SK-N-SH (cell line): Measurements from ENCODE around the gene GPD1L. TPM values are rescaled to one million over a fixed set of nuclear protein-coding genes. Genes with fewer than 3 reads are reported as not detected.

Source experiments
- CTCF ChIA-PET: fragments of 300-600, 350-600 bp; formaldehyde crosslinking; extraction: SDS; loops from one replicate; lab custom pipeline; 2021; lab: Yijun Ruan, JAX
- POLR2A ChIA-PET: fragments of 350-600 bp; sonication (Branson Sonifier 250); formaldehyde crosslinking; extraction: SDS; loops from one replicate; lab custom pipeline; 2020; ENCODE audit warnings: antibody characterized with exemption, inconsistent platforms; lab: Yijun Ruan, JAX
- DNase-seq: peaks from one replicate; pipeline ENCODE4 v3.0.0; 2012
- H2AFZ ChIP-seq: fragments of 200-600 bp; sonication (generic); 2 replicates; pipeline ENCODE4 v1.8.1; 2016; ENCODE audit warnings: antibody characterized with exemption, mild to moderate bottlenecking, low read depth
- H3F3A ChIP-seq: fragments of 200-600 bp; sonication (generic); replicated peaks from 2 replicates; pipeline ENCODE3; 2016; ENCODE audit warnings: antibody characterized with exemption, mild to moderate bottlenecking; ENCODE audit not compliant: insufficient read depth
- H3K27ac ChIP-seq, 2 experiments: fragments of 200-500 bp in 1 of 2; fragments of 200-600 bp in 1 of 2; sonication (Bioruptor generic) in 1 of 2; sonication (generic), shearing (Covaris generic) in 1 of 2; 2 replicates each; pipeline versions ENCODE4 v1.5.1 to v1.6.1; 2014 to 2016; ENCODE audit warnings: low read depth in 2 of 2, inconsistent platforms in 1 of 2, low read length in 1 of 2, mild to moderate bottlenecking in 1 of 2, mixed read lengths in 1 of 2
- H3K27me3 ChIP-seq: fragments of 200-600 bp; sonication (generic), shearing (Covaris generic); 2 replicates; pipeline ENCODE4 v1.6.1; 2016; ENCODE audit warnings: mixed run types; ENCODE audit not compliant: insufficient read depth
- H3K36me3 ChIP-seq, 2 experiments: fragments of 200-500 bp in 1 of 2; fragments of 200-600 bp in 1 of 2; sonication (Bioruptor generic) in 1 of 2; sonication (generic) in 1 of 2; replicated peaks in 1 of 2; 2 replicates each; pipeline versions ENCODE3 to v1.5.1; 2014 to 2016; ENCODE audit warnings: low read length in 1 of 2, mild to moderate bottlenecking in 1 of 2; ENCODE audit not compliant: insufficient read depth in 2 of 2, control insufficient read depth in 1 of 2
- H3K4me1 ChIP-seq, 2 experiments: fragments of 200-500 bp in 1 of 2; fragments of 200-600 bp in 1 of 2; sonication (Bioruptor generic) in 1 of 2; sonication (generic), shearing (Covaris generic) in 1 of 2; 2 replicates each; pipeline versions ENCODE4 v1.5.1 to v1.6.1; 2014 to 2016; ENCODE audit warnings: low read depth in 1 of 2, low read length in 1 of 2, mixed run types in 1 of 2; ENCODE audit not compliant: insufficient read depth in 2 of 2, control insufficient read depth in 1 of 2
- H3K4me2 ChIP-seq: fragments of 200-600 bp; sonication (generic), shearing (Covaris generic); 2 replicates; pipeline ENCODE4 v1.6.1; 2017; ENCODE audit warnings: mixed run types
- H3K4me3 ChIP-seq, 2 experiments: fragments of 200-500 bp in 1 of 2; fragments of 200-600 bp in 1 of 2; sonication (Bioruptor generic) in 1 of 2; sonication (generic), shearing (Covaris generic) in 1 of 2; 2 replicates each; pipeline versions ENCODE4 v1.5.1 to v1.8.1; 2014 to 2016; ENCODE audit warnings: low read depth in 2 of 2, inconsistent platforms in 1 of 2, low read length in 1 of 2, mild to moderate bottlenecking in 1 of 2, mixed read lengths in 1 of 2, moderate library complexity in 1 of 2
- H3K79me2 ChIP-seq: fragments of 200-600 bp; sonication (generic); 2 replicates; pipeline ENCODE4 v1.8.1; 2017; ENCODE audit warnings: mild to moderate bottlenecking; ENCODE audit not compliant: insufficient read depth
- H3K9ac ChIP-seq: fragments of 200-600 bp; sonication (generic); 2 replicates; pipeline ENCODE4 v1.6.1; 2017; ENCODE audit warnings: mixed run types
- H3K9me2 ChIP-seq: fragments of 200-600 bp; sonication (generic); 2 replicates; pipeline ENCODE4 v1.6.1; 2017; ENCODE audit warnings: mixed run types
- H3K9me3 ChIP-seq: fragments of 200-600 bp; sonication (generic); 2 replicates; pipeline ENCODE4 v1.6.1; 2017; ENCODE audit warnings: mixed run types, mild to moderate bottlenecking, moderate library complexity
- H4K20me1 ChIP-seq: fragments of 200-600 bp; sonication (generic); 2 replicates; pipeline ENCODE4 v1.6.1; 2017; ENCODE audit warnings: mild to moderate bottlenecking, mixed run types; ENCODE audit not compliant: insufficient read depth
- CHD2 ChIP-seq: fragments of 150-350 bp; IDR thresholded peaks from 2 replicates; pipeline ENCODE4 v1.6.1; 2018; ENCODE audit warnings: low read length; ENCODE audit not compliant: partially characterized antibody
- EP300 ChIP-seq, 2 experiments: IDR thresholded peaks; 2 replicates each; pipeline versions ENCODE4 v1.4.0 to v1.6.1; 2012; ENCODE audit warnings: borderline replicate concordance in 1 of 2, low read depth in 1 of 2, low read length in 1 of 2
- FOSL2 ChIP-seq: IDR thresholded peaks from 2 replicates; pipeline ENCODE4 v1.4.0; 2012; ENCODE audit warnings: low read depth, mild to moderate bottlenecking, moderate library complexity, borderline replicate concordance
- MEF2A ChIP-seq: IDR thresholded peaks from 2 replicates; pipeline ENCODE4 v1.4.0; 2012; ENCODE audit warnings: low read depth, borderline replicate concordance
- MXI1 ChIP-seq: IDR thresholded peaks from 2 replicates; pipeline ENCODE4 v1.6.1; 2012; ENCODE audit warnings: mild to moderate bottlenecking, low read depth, low read length, improper control_type of control experiment
- NRF1 ChIP-seq: IDR thresholded peaks from 2 replicates; pipeline ENCODE4 v1.6.1; 2012; ENCODE audit warnings: low read depth, mild to moderate bottlenecking, low read length
- RAD21 ChIP-seq: IDR thresholded peaks from 2 replicates; pipeline ENCODE4 v1.6.1; 2012; ENCODE audit warnings: mild to moderate bottlenecking, low read length
- REST ChIP-seq: IDR thresholded peaks from 2 replicates; pipeline ENCODE4 v1.6.1; 2012; ENCODE audit warnings: mild to moderate bottlenecking, low read depth, low read length, moderate library complexity
- RXRA ChIP-seq: IDR thresholded peaks from 2 replicates; pipeline ENCODE4 v1.4.0; 2012; ENCODE audit warnings: low read depth, mild to moderate bottlenecking, borderline replicate concordance
- TCF12 ChIP-seq: IDR thresholded peaks from 2 replicates; pipeline ENCODE4 v1.4.0; 2012
- TEAD4 ChIP-seq: IDR thresholded peaks from 2 replicates; pipeline ENCODE4 v1.4.0; 2012; ENCODE audit warnings: mild to moderate bottlenecking, borderline replicate concordance; ENCODE audit not compliant: insufficient read depth
- YY1 ChIP-seq: IDR thresholded peaks from 2 replicates; pipeline ENCODE4 v1.4.0; 2012; ENCODE audit warnings: low read depth, mild to moderate bottlenecking
- WGBS: methylation state at CpG from one replicate; pipeline ENCODE4 v1.1.6; 2017; ENCODE audit warnings: low lambda C conversion rate; 5-methylcytosine and 5-hydroxymethylcytosine counted together
- polyA plus RNA-seq, 3 experiments: library from polyadenylated mRNA; depleted of rRNA; stranded (reverse); fragments of >200 nt; gene quantifications; 2 replicates each; pipeline ENCODE4 v1.2.3, GENCODE V29; 2012
- TF ChIP-seq, protein P1 (sequence below): IDR thresholded peaks from 2 replicates; pipeline ENCODE4 v1.4.0; 2012; ENCODE audit warnings: low read depth, borderline replicate concordance
- TF ChIP-seq, protein P2 (sequence below): fragments of 150-350 bp; IDR thresholded peaks from 2 replicates; pipeline ENCODE4 v1.6.1; 2017; ENCODE audit warnings: antibody characterized with exemption, low read length, low read depth, borderline replicate concordance

Gene GPD1L
- polyA plus RNA-seq, 1 of the 3 experiments (the other 2 are of a cell fraction), result 6.1 TPM

GRCh38 chr3:32104492-32104891 is 1.9 kb upstream of the GPD1L start:
- POLR2A ChIA-PET, result no interaction called here
- H3K9me3 ChIP-seq, result no peaks in the 10 kb centered on the region
- 83% methylated on average over 4 of the region's 4 CpGs for WGBS

More at GRCh38 chr3:32104492-32104891, 1.9 kb upstream of the GPD1L start:
- no peak overlapping the region for H3K4me3 ChIP-seq
- no peak overlapping the region for H3K9ac ChIP-seq
- H3K9me2 ChIP-seq, result no peaks in the 10 kb centered on the region
- no peaks in the 10 kb centered on the region for H4K20me1 ChIP-seq
- H3K36me3 ChIP-seq, result no peaks in the 10 kb centered on the region
- no peak for DNase-seq
- H3K27ac ChIP-seq, result no peak overlapping the region
- peaks cover 0 to 17% of the 10 kb centered on the region in 2 experiments; a peak in 1 of 4 replicates for H3K4me1 ChIP-seq
- H3K27me3 ChIP-seq, result no peaks in the 10 kb centered on the region
- H3F3A ChIP-seq, result no peaks in the 10 kb centered on the region
- TF ChIP-seq MEF2A, result no peak
- no peak for TF ChIP-seq RAD21
- TF ChIP-seq FOSL2, result no peak
- no peak for TF ChIP-seq CHD2
- no peak for TF ChIP-seq TEAD4
- TF ChIP-seq NRF1, result no peak
- no peak for TF ChIP-seq EP300 (IDR thresholded peaks at IDR 0.05; ENCODE audit: borderline replicate concordance in 1 of 2, low read depth in 1 of 2, low read length in 1 of 2)
- TF ChIP-seq RXRA, result no peak
- TF ChIP-seq MXI1, result no peak
- TF ChIP-seq, protein P1, sequence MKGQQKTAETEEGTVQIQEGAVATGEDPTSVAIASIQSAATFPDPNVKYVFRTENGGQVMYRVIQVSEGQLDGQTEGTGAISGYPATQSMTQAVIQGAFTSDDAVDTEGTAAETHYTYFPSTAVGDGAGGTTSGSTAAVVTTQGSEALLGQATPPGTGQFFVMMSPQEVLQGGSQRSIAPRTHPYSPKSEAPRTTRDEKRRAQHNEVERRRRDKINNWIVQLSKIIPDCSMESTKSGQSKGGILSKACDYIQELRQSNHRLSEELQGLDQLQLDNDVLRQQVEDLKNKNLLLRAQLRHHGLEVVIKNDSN, result no peak
- TF ChIP-seq YY1, result no peak
- no peak for TF ChIP-seq TCF12
- no peak for TF ChIP-seq REST
- TF ChIP-seq, protein P2, sequence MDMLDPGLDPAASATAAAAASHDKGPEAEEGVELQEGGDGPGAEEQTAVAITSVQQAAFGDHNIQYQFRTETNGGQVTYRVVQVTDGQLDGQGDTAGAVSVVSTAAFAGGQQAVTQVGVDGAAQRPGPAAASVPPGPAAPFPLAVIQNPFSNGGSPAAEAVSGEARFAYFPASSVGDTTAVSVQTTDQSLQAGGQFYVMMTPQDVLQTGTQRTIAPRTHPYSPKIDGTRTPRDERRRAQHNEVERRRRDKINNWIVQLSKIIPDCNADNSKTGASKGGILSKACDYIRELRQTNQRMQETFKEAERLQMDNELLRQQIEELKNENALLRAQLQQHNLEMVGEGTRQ, result no peak
- no peak overlapping the region for H3K4me2 ChIP-seq
- no peak overlapping the region for H2AFZ ChIP-seq
- CTCF ChIA-PET, result interaction anchor here (0.6 to 1.6 kb wide), 2 partner anchors 86 to 310 kb away, joined by 4 to 5 read pairs; no protein-coding TSS in a partner anchor
- no peaks in the 10 kb centered on the region for H3K79me2 ChIP-seq
